Measurements from ENCODE around the gene LARGE1. TPM values are rescaled to one million over a fixed set of nuclear protein-coding genes. Genes with fewer than 3 reads are reported as not detected.

Gene LARGE1
- total RNA-seq, 1 donor from 2014 or later, result 2.4 TPM

GRCh38 chr22:33952776-33953175 lies 32.5 kb upstream of the LARGE1 start:
- no peaks in the 10 kb centered on the region for H3K27me3 ChIP-seq (ENCODE audit: control insufficient read depth, insufficient read depth, low read length)
- H3K4me3 ChIP-seq (ENCODE audit: low read depth, low read length), result no peak overlapping the region
- H3K36me3 ChIP-seq (ENCODE audit: control insufficient read depth, insufficient read depth, low read length), result no peaks in the 10 kb centered on the region
- FAIRE-seq (no peak), DNase-seq (ENCODE audit: low read depth) (no peak)
- TF ChIP-seq CTCF (IDR thresholded peaks at IDR 0.05; ENCODE audit: insufficient read depth, low read length, severe bottlenecking), result no peak

DNA sequence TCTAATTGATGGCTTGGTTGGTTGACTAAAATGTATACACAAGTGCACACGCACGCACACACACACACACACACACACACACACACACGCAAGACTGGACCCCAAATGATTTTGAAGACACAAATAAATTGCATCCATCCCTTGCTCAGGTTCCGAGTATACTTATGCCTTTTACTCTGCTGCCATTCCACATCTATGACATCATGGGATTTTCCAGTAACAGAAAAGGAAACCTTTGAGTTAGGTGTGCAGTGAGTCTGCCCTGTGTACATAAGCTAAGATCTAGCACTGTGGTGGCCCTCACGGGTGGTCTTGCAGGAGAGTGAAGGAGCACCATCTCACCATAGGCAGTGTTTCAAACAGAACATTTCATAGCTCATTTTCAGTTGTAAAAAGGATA lies 20.5 kb upstream of the LARGE1 start:
- Histone ChIP-seq H3K36me3 (ENCODE audit: control insufficient read depth, insufficient read depth, low read length) (no peaks in the 10 kb centered on the region), H3K4me3 (ENCODE audit: low read depth, low read length) (no peak overlapping the region), H3K27me3 (ENCODE audit: control insufficient read depth, insufficient read depth, low read length) (no peaks in the 10 kb centered on the region)
- DNase-seq (ENCODE audit: low read depth) (peak; percentile 21), FAIRE-seq (no peak)
- TF ChIP-seq CTCF (IDR thresholded peaks at IDR 0.05; ENCODE audit: insufficient read depth, low read length, severe bottlenecking), result no peak

GRCh38 chr22:33932997-33933396 lies 12.7 kb upstream of the LARGE1 start:
- peak; percentile 35 for DNase-seq (ENCODE audit: low read depth)
- no peak overlapping the region for H3K4me3 ChIP-seq (ENCODE audit: low read depth, low read length)
- no peaks in the 10 kb centered on the region for H3K27me3 ChIP-seq (ENCODE audit: control insufficient read depth, insufficient read depth, low read length)
- no peak for TF ChIP-seq CTCF (IDR thresholded peaks at IDR 0.05; ENCODE audit: insufficient read depth, low read length, severe bottlenecking)
- no peaks in the 10 kb centered on the region for H3K36me3 ChIP-seq (ENCODE audit: control insufficient read depth, insufficient read depth, low read length)
- FAIRE-seq, result no peak

DNA sequence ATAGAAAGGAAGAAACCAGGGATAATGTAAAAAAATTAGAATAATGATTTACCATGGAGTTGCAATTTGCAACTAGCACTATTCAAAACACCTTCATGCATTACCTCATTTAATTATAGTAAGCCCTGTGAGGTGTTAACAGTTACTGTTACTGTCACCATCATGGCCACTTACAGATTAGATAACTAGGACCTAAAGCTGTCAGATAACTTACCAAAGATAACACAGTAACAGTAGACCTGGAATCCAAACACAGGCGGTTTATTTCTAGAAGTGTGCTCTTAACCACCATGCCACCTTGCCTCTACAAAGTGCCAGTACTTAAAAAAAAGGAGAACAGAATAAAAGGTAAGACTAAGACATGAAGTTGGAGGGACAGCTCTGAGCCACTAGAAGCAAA lies 11.1 kb upstream of the LARGE1 start:
- no peak for TF ChIP-seq CTCF (IDR thresholded peaks at IDR 0.05; ENCODE audit: insufficient read depth, low read length, severe bottlenecking)
- FAIRE-seq, result no peak

DNA sequence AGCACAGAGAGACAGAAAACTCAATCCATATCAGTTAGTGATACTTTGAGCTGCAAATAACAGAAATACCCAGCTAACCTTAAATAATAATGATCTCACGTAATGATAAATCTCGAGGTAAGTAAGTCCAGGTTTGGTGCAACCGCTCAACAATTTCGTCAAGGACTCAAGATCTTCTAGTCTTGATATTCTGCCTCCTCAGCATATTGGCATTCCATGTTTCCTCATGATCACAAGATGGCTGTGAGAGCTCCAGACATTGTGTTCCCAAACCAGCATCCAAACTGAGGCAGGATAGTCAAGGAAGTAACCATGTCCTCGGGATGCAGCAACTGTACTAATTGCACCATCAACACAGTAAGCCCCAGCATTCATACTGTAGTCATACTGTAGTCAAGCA lies 7.5 kb upstream of the LARGE1 start:
- no peak overlapping the region for H3K4me3 ChIP-seq (ENCODE audit: low read depth, low read length)
- H3K27me3 ChIP-seq (ENCODE audit: control insufficient read depth, insufficient read depth, low read length), result no peaks in the 10 kb centered on the region
- DNase-seq (ENCODE audit: low read depth), result no peak
- no peak for FAIRE-seq
- H3K36me3 ChIP-seq (ENCODE audit: control insufficient read depth, insufficient read depth, low read length), result no peaks in the 10 kb centered on the region
- no peak for TF ChIP-seq CTCF (IDR thresholded peaks at IDR 0.05; ENCODE audit: insufficient read depth, low read length, severe bottlenecking)

More for the DNA sequence above, 11.1 kb upstream of the LARGE1 start:
- no peaks in the 10 kb centered on the region for H3K27me3 ChIP-seq (ENCODE audit: control insufficient read depth, insufficient read depth, low read length)
- no peak for DNase-seq (ENCODE audit: low read depth)
- no peaks in the 10 kb centered on the region for H3K36me3 ChIP-seq (ENCODE audit: control insufficient read depth, insufficient read depth, low read length)
- no peak overlapping the region for H3K4me3 ChIP-seq (ENCODE audit: low read depth, low read length)

GRCh38 chr22:33925194-33925593 lies 4.9 kb upstream of the LARGE1 start:
- TF ChIP-seq CTCF (IDR thresholded peaks at IDR 0.05; ENCODE audit: insufficient read depth, low read length, severe bottlenecking), result no peak
- no peak for DNase-seq (ENCODE audit: low read depth)
- Histone ChIP-seq H3K4me3 (ENCODE audit: low read depth, low read length) (no peak overlapping the region), H3K27me3 (ENCODE audit: control insufficient read depth, insufficient read depth, low read length) (no peaks in the 10 kb centered on the region), H3K36me3 (ENCODE audit: control insufficient read depth, insufficient read depth, low read length) (no peaks in the 10 kb centered on the region)
- no peak for FAIRE-seq
